Right hindlimb (tissue), 1 donor: ENCODE measurements around the gene MGAT1.
"Not testable (repeated sequence)": the region's sequence is repeated elsewhere in the genome, so short reads cannot be mapped to it uniquely, and the experiment has no call there.

Experiments used
- DNase-seq: peaks from one replicate; pipeline ENCODE4 v3.0.0-alpha.2; 2018

Gene MGAT1

GRCh38 chr5:180784497-180785097, 18.0 kb downstream of the MGAT1 start:
- DNase-seq, result peak; percentile 86

GRCh38 chr5:180783340-180784052, 19.1 kb downstream of the MGAT1 start:
- no peak for DNase-seq

GRCh38 chr5:180782748-180783147, 19.9 kb downstream of the MGAT1 start:
- DNase-seq, result no peak

- DNase-seq, result not testable (repeated sequence)
These were observed 20.7 kb downstream of the MGAT1 start for GRCh38 chr5:180781900-180782326.

- DNase-seq, result no peak
These were observed 22.5 kb downstream of the MGAT1 start for GRCh38 chr5:180779985-180780610.

- no peak for DNase-seq
These were observed 25.1 kb downstream of the MGAT1 start for GRCh38 chr5:180777475-180777874.

GRCh38 chr5:180776376-180776775, 26.2 kb downstream of the MGAT1 start:
- no peak for DNase-seq

- DNase-seq, result no peak
These were observed 27.0 kb downstream of the MGAT1 start for GRCh38 chr5:180775624-180776023.

- DNase-seq, result no peak
These were observed 30.8 kb downstream of the MGAT1 start for GRCh38 chr5:180771839-180772238.

GRCh38 chr5:180769821-180770220, 32.8 kb downstream of the MGAT1 start:
- no peak for DNase-seq

- no peak for DNase-seq
These were observed 47.0 kb downstream of the MGAT1 start for GRCh38 chr5:180755601-180756000.

GRCh38 chr5:180744253-180744652, 58.4 kb downstream of the MGAT1 start:
- DNase-seq, result no peak

- DNase-seq, result no peak
These were observed 59.9 kb downstream of the MGAT1 start for GRCh38 chr5:180742727-180743126.

GRCh38 chr5:180740953-180741352, 61.7 kb downstream of the MGAT1 start:
- not testable (repeated sequence) for DNase-seq

GRCh38 chr5:180739958-180740357, 62.6 kb downstream of the MGAT1 start, which contains the start of gene OR2Y1:
Gene OR2Y1, minus strand, starts transcription at chr5:180740058. Its CDS starts 0 bp downstream, at chr5:180740058.
- no peak for DNase-seq

- no peak for DNase-seq
These were observed 63.3 kb downstream of the MGAT1 start for GRCh38 chr5:180739271-180739670.

- no peak for DNase-seq
These were observed 66.1 kb downstream of the MGAT1 start for GRCh38 chr5:180736536-180736935.
